Duodenal mucosa (tissue), 2 donors: ENCODE results near the gene DPEP2.

Experiments
- H3K27ac ChIP-seq: one replicate; pipeline ENCODE4 v1.7.0; 2013; ENCODE audit warnings: low read depth, low read length
- H3K27me3 ChIP-seq, 2 donors: one replicate each; pipeline ENCODE4 v1.7.0; 2013; ENCODE audit warnings: low read length in 2 of 2, control low read depth in 1 of 2; ENCODE audit not compliant: insufficient read depth in 2 of 2, control insufficient read depth in 1 of 2
- H3K36me3 ChIP-seq, 2 donors: one replicate each; pipeline ENCODE4 v1.7.0; 2013; ENCODE audit warnings: low read length in 2 of 2, control low read depth in 1 of 2; ENCODE audit not compliant: insufficient read depth in 2 of 2, control insufficient read depth in 1 of 2
- H3K4me1 ChIP-seq, 2 donors: one replicate each; pipeline ENCODE4 v1.7.0; 2013; ENCODE audit warnings: low read length in 2 of 2, control low read depth in 1 of 2; ENCODE audit not compliant: insufficient read depth in 2 of 2, control insufficient read depth in 1 of 2
- H3K4me3 ChIP-seq, 2 donors: one replicate each; pipeline ENCODE4 v1.7.0; 2013; ENCODE audit warnings: low read length in 2 of 2, low read depth in 1 of 2
- H3K9ac ChIP-seq, 2 donors: one replicate each; pipeline ENCODE4 v1.7.0; 2013; ENCODE audit warnings: low read length in 2 of 2, low read depth in 1 of 2
- H3K9me3 ChIP-seq, 2 donors: one replicate each; pipeline ENCODE4 v1.7.0; 2013; ENCODE audit warnings: low read length in 2 of 2, control low read depth in 1 of 2; ENCODE audit not compliant: control insufficient read depth in 1 of 2

The DPEP2 gene

DNA sequence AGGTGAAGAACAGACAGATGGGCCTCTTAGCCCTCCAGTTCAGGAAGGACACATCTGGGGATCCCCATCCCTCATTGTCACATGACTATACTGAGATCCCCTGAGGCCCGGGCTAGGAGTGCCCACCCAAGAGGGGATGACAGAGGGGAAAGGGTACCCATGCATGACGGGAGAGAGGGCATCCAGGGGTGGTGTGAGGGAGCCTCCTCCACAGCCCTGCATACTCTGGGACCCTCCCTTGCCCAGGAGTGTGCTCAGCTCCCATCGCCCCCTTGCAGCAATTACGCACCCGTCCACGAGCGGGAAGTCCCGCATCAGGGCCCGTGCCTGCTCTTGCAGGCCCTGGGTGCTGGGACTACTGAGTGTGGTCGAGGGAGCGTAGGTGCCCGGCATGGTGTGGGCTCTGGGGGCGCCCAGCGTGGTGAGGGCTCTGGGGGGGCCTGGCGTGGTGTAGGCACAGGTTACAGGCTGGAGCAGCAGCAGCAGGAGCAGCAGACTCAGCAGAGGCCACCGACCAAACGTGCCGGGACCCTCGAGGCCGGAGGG is 6.5 kb downstream of the DPEP2 start:
- Histone ChIP-seq H3K9ac (peak overlapping the region in 1 of 2 donors; percentile 27), H3K4me3 (peak overlapping the region; percentile 65 to 71), H3K27ac (no peak overlapping the region), H3K36me3 (peaks cover 0 to 2% of the 10 kb centered on the region in 2 donors), H3K27me3 (no peaks in the 10 kb centered on the region), H3K4me1 (peaks cover 6 to 15% of the 10 kb centered on the region in 2 donors), H3K9me3 (no peaks in the 10 kb centered on the region)

DNA sequence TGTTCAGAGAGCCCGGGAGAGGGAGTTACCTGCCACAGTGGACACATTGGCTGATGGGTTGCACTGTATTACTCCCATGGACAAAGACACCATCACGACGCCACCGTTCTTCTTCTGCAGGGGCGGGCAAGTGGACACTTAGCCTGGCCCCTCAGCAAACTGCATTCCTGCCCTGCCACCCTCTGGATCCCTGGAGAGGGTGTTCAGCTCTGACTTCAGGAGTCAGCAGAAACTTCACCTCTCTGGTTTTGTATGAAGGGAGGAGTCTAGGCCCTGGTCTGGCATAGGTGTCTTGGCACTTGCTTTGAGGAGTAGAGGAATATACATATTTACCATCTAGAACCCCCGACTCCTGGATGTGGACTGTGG is 9.3 kb downstream of the DPEP2 start:
- peaks cover 0 to 2% of the 10 kb centered on the region in 2 donors for H3K36me3 ChIP-seq

DNA sequence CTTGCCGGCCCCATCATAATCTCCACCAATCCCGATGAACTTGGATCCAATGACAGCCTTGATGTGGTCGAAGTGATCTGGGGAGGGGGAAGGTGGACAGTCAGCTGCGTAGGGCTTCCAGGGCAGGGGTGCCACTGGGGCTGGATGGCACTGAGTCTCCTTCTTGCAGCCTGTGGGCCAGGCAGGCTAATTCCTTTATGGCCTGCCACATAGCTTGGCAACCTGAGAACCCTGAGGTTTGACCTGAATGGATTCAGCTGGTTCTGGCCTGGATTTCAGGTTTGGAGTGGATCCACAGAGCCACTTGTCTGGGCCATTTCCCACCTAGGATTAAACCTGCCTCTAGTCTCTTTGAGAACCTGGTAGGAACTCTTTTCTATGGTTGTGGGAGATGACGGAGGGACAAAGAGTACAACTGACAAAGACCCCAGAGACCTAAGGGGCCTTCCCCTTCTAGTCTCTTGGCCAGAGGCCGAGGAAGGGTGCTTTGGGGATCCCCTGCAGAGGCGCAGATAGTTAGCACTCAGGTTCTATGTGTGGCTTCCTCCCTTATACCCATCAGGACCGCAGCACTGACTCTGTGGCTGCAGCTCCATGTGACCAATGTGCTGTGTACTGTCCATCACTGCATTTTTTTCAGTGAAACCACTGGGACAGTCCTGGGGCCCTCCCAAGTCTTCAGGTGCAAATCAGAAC is 9.8 kb downstream of the DPEP2 start:
- no peak overlapping the region for H3K27ac ChIP-seq
- H3K27me3 ChIP-seq: no peaks in the 10 kb centered on the region
- H3K9ac ChIP-seq: no peak overlapping the region
- peaks cover 6 to 15% of the 10 kb centered on the region in 2 donors for H3K4me1 ChIP-seq
- no peaks in the 10 kb centered on the region for H3K9me3 ChIP-seq
- peaks cover 0 to 2% of the 10 kb centered on the region in 2 donors for H3K36me3 ChIP-seq
- no peak overlapping the region for H3K4me3 ChIP-seq

More for the DNA sequence above, 9.3 kb downstream of the DPEP2 start:
- peaks cover 6 to 15% of the 10 kb centered on the region in 2 donors for H3K4me1 ChIP-seq
- no peaks in the 10 kb centered on the region for H3K27me3 ChIP-seq
- H3K9ac ChIP-seq: no peak overlapping the region
- H3K27ac ChIP-seq: no peak overlapping the region
- H3K9me3 ChIP-seq: no peaks in the 10 kb centered on the region
- no peak overlapping the region for H3K4me3 ChIP-seq

DNA sequence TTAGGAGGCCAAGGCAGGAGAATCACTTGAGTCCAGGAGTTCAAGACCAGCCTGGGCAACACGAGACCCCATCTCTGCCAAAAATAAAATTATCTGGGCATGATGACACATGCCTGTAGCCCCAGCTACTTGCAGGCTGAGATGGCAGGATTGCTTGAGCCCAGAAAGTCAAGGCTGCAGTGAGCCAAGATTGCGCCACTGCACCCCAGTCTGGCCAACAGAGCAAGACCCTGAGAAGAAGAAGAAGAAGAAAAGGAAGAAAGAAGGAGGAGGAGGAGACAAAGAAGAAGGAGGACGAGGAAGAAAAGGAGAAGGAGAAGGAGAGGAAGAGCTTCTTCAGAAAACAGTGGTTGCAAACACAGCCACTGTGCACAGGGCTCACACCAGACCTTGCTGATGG is 10.6 kb downstream of the DPEP2 start:
- Histone ChIP-seq H3K36me3 (peaks cover 0 to 2% of the 10 kb centered on the region in 2 donors), H3K27me3 (no peaks in the 10 kb centered on the region), H3K9ac (no peak overlapping the region), H3K4me1 (peaks cover 4 to 11% of the 10 kb centered on the region in 2 donors), H3K9me3 (no peaks in the 10 kb centered on the region), H3K27ac (no peak overlapping the region), H3K4me3 (no peak overlapping the region)

DNA sequence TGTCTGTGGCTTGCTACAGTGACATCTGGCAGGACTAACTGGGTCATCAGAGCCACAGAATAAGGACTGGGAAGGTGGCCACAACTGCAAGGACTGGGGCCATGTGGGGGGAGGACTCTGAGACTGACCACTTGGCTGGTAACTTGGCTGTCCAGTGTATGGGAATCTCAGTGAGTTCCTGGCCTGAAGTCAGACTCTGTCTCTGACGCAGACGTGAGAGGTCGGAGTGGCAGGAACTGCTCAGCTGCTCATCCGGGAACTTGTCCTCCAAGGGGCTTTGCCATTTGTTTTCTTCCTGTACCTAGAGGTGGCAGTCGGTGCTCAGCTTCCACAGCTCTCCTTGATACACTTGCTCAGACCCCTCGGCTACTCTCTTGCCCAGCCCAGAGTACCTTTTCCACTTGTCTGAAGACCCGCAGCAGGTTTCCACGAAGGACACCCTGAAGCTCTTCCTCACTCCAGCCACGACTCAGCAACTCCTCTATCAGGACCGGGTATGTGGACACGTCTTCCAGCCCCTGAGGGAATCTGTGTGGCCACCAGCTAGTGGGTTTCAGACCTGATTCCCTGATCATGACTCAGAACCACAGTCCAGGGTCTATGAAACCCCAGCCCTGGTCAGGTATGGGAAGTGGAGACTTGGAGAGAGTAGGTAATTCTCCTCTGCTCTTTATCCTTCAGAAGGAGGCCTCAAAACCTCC is 11.7 kb downstream of the DPEP2 start:
- H3K27me3 ChIP-seq: no peaks in the 10 kb centered on the region
- no peak overlapping the region for H3K4me3 ChIP-seq
- no peaks in the 10 kb centered on the region for H3K9me3 ChIP-seq
- peaks cover 0 to 5% of the 10 kb centered on the region in 2 donors for H3K4me1 ChIP-seq
- H3K27ac ChIP-seq: no peak overlapping the region
- H3K9ac ChIP-seq: no peak overlapping the region
- H3K36me3 ChIP-seq: peaks cover 0 to 2% of the 10 kb centered on the region in 2 donors

DNA sequence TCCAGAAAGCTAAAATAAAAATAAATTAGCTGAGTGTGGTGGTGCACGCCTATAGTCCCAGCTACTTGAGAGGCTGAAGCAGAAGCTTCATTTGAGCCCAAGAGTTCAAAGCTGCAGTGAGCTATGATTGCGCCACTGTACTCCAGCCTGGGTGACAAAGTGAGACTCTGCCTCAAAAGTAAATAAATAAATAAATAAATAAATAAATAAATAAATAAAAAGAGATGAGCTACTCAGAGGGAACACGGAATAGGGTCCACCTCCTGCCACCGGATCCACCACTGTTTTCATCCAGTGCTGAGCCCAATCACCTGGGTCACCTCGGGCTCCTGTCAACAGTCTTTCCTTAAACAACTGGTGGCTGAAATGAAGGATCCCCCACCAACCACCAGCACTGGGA is 12.3 kb downstream of the DPEP2 start:
- peaks cover 0 to 4% of the 10 kb centered on the region in 2 donors for H3K4me1 ChIP-seq
- no peak overlapping the region for H3K4me3 ChIP-seq
- H3K27ac ChIP-seq: no peak overlapping the region

DNA sequence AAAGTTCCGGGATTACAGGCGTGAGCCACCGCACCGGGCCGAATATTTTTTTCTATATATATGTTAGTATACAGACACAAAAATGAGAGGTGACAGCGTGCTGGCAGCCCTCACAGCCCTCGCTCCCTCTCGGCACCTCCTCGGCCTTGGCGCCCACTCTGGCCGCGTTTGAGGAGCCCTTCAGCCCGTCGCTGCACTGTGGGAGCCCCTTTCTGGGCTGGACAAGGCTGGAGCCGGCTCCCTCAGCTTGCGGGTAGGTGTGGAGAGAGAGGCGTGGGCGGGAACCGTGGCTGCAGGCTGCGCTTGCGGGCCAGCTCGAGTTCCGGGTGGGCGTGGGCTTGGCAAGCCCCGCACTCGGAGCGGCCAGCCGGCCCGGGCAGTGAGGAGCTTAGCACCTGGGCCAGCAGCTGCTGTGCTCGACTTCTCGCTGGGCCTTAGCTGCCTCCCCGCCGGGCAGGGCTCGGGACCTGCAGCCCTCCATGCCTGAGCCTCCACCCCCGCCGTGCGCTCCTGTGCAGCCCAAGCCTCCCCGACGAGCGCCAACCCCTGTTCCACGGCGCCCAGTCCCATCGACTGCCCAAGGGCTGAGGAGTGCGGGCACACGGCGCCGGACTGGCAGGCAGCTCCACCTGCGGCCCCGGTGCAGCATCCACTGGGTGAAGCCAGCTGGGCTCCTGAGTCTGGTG is 17.1 kb downstream of the DPEP2 start:
- H3K27ac ChIP-seq: no peak overlapping the region
- peaks cover 0 to 4% of the 10 kb centered on the region in 2 donors for H3K4me1 ChIP-seq
- H3K27me3 ChIP-seq: no peaks in the 10 kb centered on the region
- no peaks in the 10 kb centered on the region for H3K9me3 ChIP-seq
- no peak overlapping the region for H3K9ac ChIP-seq
- H3K4me3 ChIP-seq: no peak overlapping the region
- H3K36me3 ChIP-seq: no peaks in the 10 kb centered on the region

More for the DNA sequence above, 12.3 kb downstream of the DPEP2 start:
- Histone ChIP-seq H3K36me3 (peaks cover 0 to 2% of the 10 kb centered on the region in 2 donors), H3K27me3 (no peaks in the 10 kb centered on the region), H3K9ac (no peak overlapping the region), H3K9me3 (no peaks in the 10 kb centered on the region)

DNA sequence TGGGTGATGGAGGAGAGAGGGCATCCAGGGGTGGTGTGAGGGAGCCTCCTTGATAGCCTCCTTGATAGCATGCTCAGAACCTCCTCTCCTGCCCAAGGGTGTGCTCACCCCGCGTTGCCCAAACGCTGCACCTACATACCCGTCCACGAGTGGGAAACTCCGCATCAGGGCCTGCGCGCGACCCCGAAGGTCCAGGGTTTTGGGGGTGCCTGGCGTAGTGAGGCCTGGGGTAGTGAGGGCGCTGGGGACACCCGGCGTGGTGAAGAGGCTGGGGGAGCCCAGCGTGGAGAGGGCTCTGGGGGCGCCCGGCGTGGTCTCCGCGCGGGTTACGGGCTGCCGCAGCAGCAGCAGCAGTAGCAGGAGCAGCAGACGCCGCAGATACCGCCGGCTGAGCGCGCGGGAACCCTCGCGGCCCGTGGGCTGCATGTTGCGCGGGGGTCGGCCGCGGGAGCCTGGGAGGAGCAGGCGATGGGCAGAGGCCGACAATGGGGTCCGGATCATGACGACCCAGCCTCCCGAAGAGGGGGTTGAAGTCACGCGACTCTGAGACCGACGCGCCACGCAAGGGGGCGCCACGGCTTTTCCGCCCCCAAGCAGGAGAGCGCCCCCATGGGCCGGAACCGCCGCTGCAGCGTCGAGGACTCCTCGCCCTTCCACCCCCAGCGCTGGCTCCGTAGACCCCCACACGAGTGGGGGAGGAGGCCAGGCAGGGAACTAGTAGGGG is 19.2 kb downstream of the DPEP2 start, which contains the start of gene DPEP3:
TSS of gene DPEP3 (minus strand) at position 545 of the 724 bp plus-strand sequence. CDS start at position 426, 119 bp downstream.
- Histone ChIP-seq H3K36me3 (no peaks in the 10 kb centered on the region), H3K9me3 (no peaks in the 10 kb centered on the region), H3K27ac (no peak within 1 kb of the TSS), H3K4me1 (peaks cover 0 to 4% of the 10 kb centered on the region in 2 donors), H3K9ac (no peak within 1 kb of the TSS), H3K27me3 (peaks cover 0 to 8% of the 10 kb centered on the region in 2 donors), H3K4me3 (no peak within 1 kb of the TSS)

DNA sequence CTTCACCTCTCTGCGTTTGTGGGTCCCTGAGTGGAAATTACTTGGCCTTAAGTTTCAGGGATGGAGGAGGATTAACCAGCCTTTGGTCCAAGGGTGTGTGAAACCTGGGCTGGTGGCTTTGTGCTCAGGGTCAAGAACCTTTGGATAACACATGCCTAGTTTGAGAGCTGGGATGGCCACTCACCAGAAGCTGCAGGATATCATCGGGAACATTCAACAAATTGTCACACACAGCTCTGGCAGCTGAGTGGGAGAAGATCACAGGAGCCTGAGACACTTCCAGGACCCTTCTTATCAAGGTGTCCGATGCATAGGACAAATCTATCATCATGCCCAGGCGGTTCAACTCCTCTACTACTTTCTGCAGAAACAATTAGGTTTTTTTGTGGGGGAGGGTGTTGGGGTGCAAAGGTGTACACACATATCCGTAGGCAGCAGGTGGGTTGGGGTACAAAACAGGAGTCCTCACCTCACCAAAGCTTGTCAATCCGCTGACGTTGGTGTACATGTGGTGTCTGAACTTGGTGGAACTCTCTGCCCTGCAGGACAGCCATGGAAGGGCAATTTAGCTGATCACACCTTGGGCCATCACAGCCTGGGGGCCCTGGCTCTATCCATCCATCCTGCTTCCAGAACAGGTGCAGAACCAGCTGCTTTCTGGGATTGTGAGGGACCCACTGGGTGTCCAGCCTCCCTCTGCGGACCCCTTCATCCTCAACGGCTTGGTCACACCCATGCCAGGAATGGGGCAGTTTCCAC is 21.6 kb downstream of the DPEP2 start:
- no peaks in the 10 kb centered on the region for H3K4me1 ChIP-seq
- H3K36me3 ChIP-seq: no peaks in the 10 kb centered on the region
- no peak overlapping the region for H3K27ac ChIP-seq
- H3K4me3 ChIP-seq: no peak overlapping the region
- no peak overlapping the region for H3K9ac ChIP-seq
- H3K9me3 ChIP-seq: no peaks in the 10 kb centered on the region
- peaks cover 0 to 8% of the 10 kb centered on the region in 2 donors for H3K27me3 ChIP-seq
